Stomach smooth muscle (tissue), 2 donors: ENCODE data around the gene ANXA2.
"Not testable (repeated sequence)": the region's sequence is repeated elsewhere in the genome, so short reads cannot be mapped to it uniquely, and the experiment has no call there.

Experiments used
- H3K27ac ChIP-seq: one replicate; pipeline ENCODE4 v1.7.0; 2013; ENCODE audit warnings: mild to moderate bottlenecking, low read length, inconsistent platforms
- H3K27me3 ChIP-seq, 2 donors: one replicate each; pipeline ENCODE4 v1.7.0; 2013; ENCODE audit warnings: low read length in 2 of 2; ENCODE audit not compliant: insufficient read depth in 2 of 2, control insufficient read depth in 1 of 2
- H3K36me3 ChIP-seq, 2 donors: one replicate each; pipeline ENCODE4 v1.7.0; 2013; ENCODE audit warnings: low read length in 2 of 2; ENCODE audit not compliant: control insufficient read depth in 2 of 2, insufficient read depth in 2 of 2
- H3K4me1 ChIP-seq: one replicate; pipeline ENCODE4 v1.7.0; 2013; ENCODE audit warnings: low read length; ENCODE audit not compliant: control insufficient read depth, insufficient read depth
- H3K4me3 ChIP-seq, 2 donors: one replicate each; pipeline ENCODE4 v1.7.0; 2013; ENCODE audit warnings: low read length in 2 of 2
- H3K9ac ChIP-seq, 2 donors: one replicate each; pipeline ENCODE4 v1.7.0; 2013; ENCODE audit warnings: low read length in 2 of 2, mild to moderate bottlenecking in 1 of 2
- H3K9me3 ChIP-seq, 2 donors: one replicate each; pipeline ENCODE4 v1.7.0; 2013; ENCODE audit warnings: low read length in 2 of 2; ENCODE audit not compliant: control insufficient read depth in 2 of 2
- donor health status: healthy.
- donor health status: Pancreatic carcinoma.

Gene ANXA2

GRCh38 chr15:60423537-60423936 is 25.8 kb upstream of the ANXA2 start:
- Histone ChIP-seq H3K27me3 (no peaks in the 10 kb centered on the region), H3K9ac (no peak overlapping the region), H3K36me3 (no peaks in the 10 kb centered on the region), H3K27ac (no peak overlapping the region), H3K9me3 (no peaks in the 10 kb centered on the region), H3K4me3 (no peak overlapping the region), H3K4me1 (no peaks in the 10 kb centered on the region)

DNA sequence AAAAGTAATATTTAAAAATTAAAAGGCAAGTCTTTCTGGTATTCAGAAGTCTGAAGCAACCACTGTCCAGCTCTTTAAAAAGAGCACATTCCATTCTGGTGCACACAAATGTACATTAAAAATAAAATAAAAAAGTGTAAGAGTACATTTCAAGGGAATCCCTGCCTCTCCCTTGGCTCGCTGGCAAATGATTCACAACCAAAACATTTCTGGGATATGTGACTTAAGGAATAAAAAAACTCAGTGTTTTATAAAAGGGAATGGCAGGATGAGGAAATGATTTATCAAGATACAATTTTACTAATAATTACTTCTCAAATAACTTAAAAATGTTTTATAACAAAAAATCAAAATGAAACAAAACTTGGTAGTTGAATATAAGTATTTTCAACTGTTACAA is 23.8 kb upstream of the ANXA2 start:
- Histone ChIP-seq H3K9ac (no peak overlapping the region), H3K36me3 (no peaks in the 10 kb centered on the region), H3K27me3 (no peaks in the 10 kb centered on the region), H3K9me3 (no peaks in the 10 kb centered on the region), H3K4me1 (no peaks in the 10 kb centered on the region), H3K4me3 (no peak overlapping the region), H3K27ac (no peak overlapping the region)

DNA sequence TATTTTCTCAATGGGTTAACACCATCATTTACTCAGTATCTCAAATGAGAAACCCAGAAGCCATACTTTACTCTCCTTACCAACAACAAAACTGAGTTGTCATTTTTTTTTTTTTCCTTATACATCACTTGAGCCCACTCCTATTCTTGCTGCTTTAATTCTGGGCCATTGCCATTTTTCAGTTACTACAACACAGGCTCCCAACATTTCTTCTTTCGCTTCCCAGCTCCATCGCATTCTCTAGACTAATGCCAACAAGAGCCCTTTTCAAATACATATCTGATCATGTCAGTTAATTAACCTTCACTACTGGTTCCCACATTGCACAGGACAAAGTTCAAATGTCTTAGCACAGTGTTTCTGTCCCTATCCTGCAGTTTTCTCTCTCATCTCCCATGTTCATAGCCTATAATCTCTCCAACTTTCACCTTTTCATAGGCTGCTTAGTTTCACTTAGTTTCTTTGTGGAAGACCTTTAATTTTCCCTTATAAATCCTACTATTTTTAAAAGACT is 22.5 kb upstream of the ANXA2 start:
- H3K4me3 ChIP-seq, result no peak overlapping the region
- H3K27me3 ChIP-seq, result no peaks in the 10 kb centered on the region
- H3K4me1 ChIP-seq, result no peaks in the 10 kb centered on the region
- no peak overlapping the region for H3K27ac ChIP-seq
- H3K9ac ChIP-seq, result no peak overlapping the region
- no peaks in the 10 kb centered on the region for H3K36me3 ChIP-seq
- H3K9me3 ChIP-seq, result no peaks in the 10 kb centered on the region

DNA sequence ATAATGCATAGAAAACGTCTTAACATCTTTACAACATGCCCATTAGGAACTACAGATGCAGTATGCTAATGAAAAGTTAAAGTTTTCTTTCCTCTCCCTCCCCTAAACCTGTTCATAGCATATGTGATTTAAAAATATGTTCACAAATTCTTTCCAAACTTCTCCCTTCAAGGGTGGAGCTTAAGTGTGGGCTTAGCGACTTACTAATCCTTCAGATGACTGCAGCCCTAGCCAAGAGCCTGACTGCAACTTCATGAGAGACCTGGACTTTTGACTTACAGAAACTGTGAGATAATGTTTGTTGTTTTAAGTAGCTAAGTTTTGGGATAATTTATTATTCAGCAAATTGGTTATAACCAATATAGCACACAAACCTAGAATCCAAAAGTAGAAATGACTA is 22.0 kb upstream of the ANXA2 start:
- Histone ChIP-seq H3K27ac (no peak overlapping the region), H3K9ac (no peak overlapping the region), H3K9me3 (no peaks in the 10 kb centered on the region), H3K4me3 (no peak overlapping the region), H3K4me1 (no peaks in the 10 kb centered on the region), H3K27me3 (no peaks in the 10 kb centered on the region), H3K36me3 (no peaks in the 10 kb centered on the region)

- no peak overlapping the region for H3K4me3 ChIP-seq
- H3K9ac ChIP-seq, result no peak overlapping the region
- no peaks in the 10 kb centered on the region for H3K9me3 ChIP-seq
- no peaks in the 10 kb centered on the region for H3K27me3 ChIP-seq
- no peak overlapping the region for H3K27ac ChIP-seq
- H3K36me3 ChIP-seq, result no peaks in the 10 kb centered on the region
- peaks cover 10% of the 10 kb centered on the region for H3K4me1 ChIP-seq
Measured at GRCh38 chr15:60418096-60418495, 20.3 kb upstream of the ANXA2 start.

DNA sequence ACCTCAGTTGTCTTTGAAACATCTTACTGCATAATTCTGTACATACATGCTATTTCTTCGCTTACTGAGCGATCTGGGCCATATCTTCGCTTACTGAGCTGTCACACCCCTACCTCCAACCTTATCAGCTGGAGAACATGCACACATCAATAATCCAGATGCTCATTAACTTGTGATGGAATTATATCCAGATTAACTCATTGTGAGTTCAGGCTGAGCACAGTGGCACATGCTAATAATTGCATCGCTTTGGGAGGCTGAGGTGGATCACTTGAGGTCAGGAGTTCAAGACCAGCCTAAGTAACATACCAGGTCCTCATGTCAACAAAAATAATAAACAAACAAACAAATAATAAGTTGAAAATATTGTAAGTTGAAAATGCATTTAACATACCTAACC is 19.3 kb upstream of the ANXA2 start:
- Histone ChIP-seq H3K4me1 (peaks cover 14% of the 10 kb centered on the region), H3K27ac (no peak overlapping the region), H3K36me3 (no peaks in the 10 kb centered on the region), H3K4me3 (no peak overlapping the region), H3K27me3 (no peaks in the 10 kb centered on the region), H3K9me3 (no peaks in the 10 kb centered on the region), H3K9ac (no peak overlapping the region)

DNA sequence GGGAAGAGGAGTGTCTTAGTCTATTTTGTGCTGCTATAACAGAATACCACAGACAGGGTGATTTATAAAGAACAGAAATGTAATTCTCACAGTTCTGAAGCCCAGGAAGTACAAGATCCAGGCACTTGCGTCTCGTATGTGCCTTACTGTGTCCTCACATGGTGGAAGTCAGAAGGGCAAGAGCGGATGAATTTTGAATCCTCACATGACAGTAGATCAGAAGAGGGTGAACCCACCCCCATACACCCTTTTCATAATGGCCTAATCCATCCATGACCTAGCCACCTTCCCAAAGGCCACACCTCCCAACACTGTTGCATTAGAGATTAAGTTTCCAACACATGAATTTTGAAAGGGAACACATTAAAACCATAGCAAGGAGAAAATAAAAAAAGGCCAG is 18.7 kb upstream of the ANXA2 start:
- Histone ChIP-seq H3K36me3 (no peaks in the 10 kb centered on the region), H3K27me3 (no peaks in the 10 kb centered on the region), H3K4me1 (peaks cover 14% of the 10 kb centered on the region), H3K4me3 (no peak overlapping the region), H3K9ac (no peak overlapping the region), H3K27ac (no peak overlapping the region), H3K9me3 (no peaks in the 10 kb centered on the region)

DNA sequence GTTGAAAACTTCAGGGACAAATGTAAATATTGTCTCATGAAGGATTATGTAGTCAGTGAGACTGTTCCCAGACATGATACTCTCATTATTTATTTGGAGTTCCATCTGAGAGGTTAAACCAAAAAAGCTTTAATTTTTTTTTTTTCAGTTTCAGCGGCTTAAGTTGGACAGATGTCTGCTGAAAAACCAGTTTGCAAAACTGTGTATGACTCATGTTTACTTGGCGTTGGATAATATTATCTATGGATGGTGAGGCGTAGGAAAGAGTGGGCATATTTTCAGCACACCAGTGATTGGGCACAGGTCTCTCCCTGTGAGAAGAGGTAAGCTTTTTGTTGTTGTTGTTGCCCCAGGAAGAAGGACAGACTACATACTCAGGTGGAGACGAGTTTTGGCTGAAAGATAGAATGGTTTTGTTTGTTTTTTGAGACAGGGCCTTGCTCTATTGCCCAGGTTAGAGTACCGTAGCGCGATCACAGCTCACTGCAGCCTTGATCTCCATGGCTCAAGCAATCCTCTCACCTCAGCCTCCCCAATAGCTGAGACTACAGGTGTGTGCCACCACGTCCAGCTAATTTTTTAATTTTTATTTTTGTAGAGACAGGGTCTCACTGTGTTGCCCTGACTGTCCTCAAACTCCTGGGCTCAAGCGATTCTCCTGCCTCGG is 16.4 kb upstream of the ANXA2 start:
- Histone ChIP-seq H3K4me3 (no peak overlapping the region), H3K27me3 (no peaks in the 10 kb centered on the region), H3K36me3 (no peaks in the 10 kb centered on the region), H3K4me1 (peaks cover 14% of the 10 kb centered on the region), H3K9me3 (no peaks in the 10 kb centered on the region), H3K9ac (no peak overlapping the region), H3K27ac (peak overlapping the region; percentile 53)

DNA sequence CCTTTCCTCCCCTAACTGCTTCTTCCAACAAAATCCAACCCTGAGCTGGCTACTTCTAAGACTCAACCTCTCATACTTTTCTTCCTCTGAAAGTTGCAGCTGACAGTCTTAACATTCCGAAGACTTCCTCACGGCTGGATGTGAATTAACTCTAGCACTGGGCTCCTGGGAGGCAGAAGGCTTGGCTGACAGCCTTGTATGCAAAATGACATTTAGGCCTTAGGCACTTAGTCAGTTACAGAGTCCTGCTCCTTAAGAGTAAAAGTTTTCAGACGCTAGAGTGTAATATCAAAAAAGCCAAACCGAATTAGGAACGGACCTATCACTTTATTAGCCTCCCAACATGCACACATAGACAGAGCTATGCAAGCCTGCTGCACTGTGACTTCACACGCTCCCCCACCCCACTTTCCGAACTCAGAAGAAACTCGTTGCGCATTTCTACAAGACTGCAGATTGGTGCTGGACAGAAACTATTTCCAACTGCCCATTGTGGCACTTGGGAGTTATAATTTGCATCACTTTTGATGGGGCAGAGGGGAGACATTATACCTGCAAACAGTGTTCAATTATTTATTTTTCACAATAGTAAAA is 15.5 kb upstream of the ANXA2 start:
- Histone ChIP-seq H3K27me3 (no peaks in the 10 kb centered on the region), H3K9ac (peak overlapping the region in 1 of 2 donors; percentile 17), H3K27ac (peak overlapping the region; percentile 53), H3K36me3 (no peaks in the 10 kb centered on the region), H3K9me3 (no peaks in the 10 kb centered on the region), H3K4me3 (peak overlapping the region in 1 of 2 donors; percentile 54), H3K4me1 (peaks cover 14% of the 10 kb centered on the region)

- H3K36me3 ChIP-seq, H3K4me3 ChIP-seq, H3K27me3 ChIP-seq, H3K9me3 ChIP-seq: not testable (repeated sequence)
- Histone ChIP-seq H3K9ac (peak overlapping the region in 1 of 2 donors; percentile 17), H3K27ac (peak overlapping the region; percentile 53), H3K4me1 (peaks cover 14% of the 10 kb centered on the region)
Measured at GRCh38 chr15:60412807-60413206, 15.0 kb upstream of the ANXA2 start.

- no peaks in the 10 kb centered on the region for H3K27me3 ChIP-seq
- no peaks in the 10 kb centered on the region for H3K9me3 ChIP-seq
- peaks cover 14% of the 10 kb centered on the region for H3K4me1 ChIP-seq
- H3K36me3 ChIP-seq, result no peaks in the 10 kb centered on the region
- H3K9ac ChIP-seq, result no peak overlapping the region
- no peak overlapping the region for H3K4me3 ChIP-seq
- no peak overlapping the region for H3K27ac ChIP-seq
Measured at GRCh38 chr15:60411774-60412425, 14.1 kb upstream of the ANXA2 start.
